GM19035 (cell line): ENCODE measurements around the gene TUBA3D.
"Not testable (repeated sequence)": the region's sequence is repeated elsewhere in the genome, so short reads cannot be mapped to it uniquely, and the experiment has no call there.

Experiments
- ATAC-seq: cut with Tn5 transposase; IDR thresholded peaks from one replicate; pipeline ENCODE4 v1.9.1; 2021; ENCODE audit not compliant: unreplicated experiment

The TUBA3D gene

DNA sequence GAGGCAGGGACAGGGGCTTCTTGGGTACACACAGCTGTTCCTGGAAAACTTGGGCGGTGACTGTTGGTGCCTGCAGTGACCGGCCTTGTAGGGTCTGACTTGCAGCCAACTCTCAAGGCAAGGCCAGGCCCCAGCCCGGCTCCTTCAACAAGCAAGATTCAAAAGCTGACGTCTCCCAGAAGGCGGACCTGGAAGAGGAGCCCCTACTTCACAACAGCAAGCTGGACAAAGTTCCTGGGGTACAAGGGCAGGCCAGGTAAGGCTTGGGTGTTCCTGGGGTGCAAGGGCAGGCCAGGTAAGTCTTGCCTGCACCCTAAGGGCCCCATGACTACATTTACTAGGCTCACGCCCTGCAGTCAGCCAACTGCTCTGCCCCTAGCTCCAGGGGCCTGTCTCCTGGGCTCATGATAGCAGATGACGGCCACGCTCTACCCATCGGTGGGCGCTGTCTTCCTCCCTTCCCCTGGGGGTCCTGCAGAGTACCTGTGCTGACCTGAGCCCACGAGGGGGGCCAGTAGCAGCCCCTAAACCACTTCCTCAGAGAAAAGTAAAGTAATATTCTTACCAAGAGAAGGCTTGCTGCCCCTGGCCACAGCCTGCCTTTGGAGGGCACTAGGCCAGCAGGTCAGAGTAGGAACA, 55.7 kb downstream of the TUBA3D start:
- not testable (repeated sequence) for ATAC-seq
